Heart right ventricle (tissue), 16 donors: Measurements from ENCODE around the gene DGKI. TPM values are rescaled to one million over a fixed set of nuclear protein-coding genes. Genes with fewer than 3 reads are reported as not detected.

Experiments used
- ATAC-seq, 8 donors: fragments of 200-7000 bp; cut with Tn5 transposase; one replicate each; pipeline ENCODE4 v1.9.1; 2020; ENCODE audit warnings: mild to moderate bottlenecking in 8 of 8, moderate library complexity in 8 of 8, moderate number of reproducible peaks in 1 of 8
- DNase-seq, 2 donors: peaks; one replicate each; pipeline ENCODE4 v3.0.0-alpha.2; 2020
- H3K27ac ChIP-seq, 10 donors: fragments of 200-600 bp; sonication (generic) in 2 of 10; one replicate each; pipeline versions ENCODE4 v1.5.0 to v1.8.0; 2020 to 2022; ENCODE audit warnings: mild to moderate bottlenecking in 3 of 10
- H3K27me3 ChIP-seq, 7 donors: fragments of 200-600 bp; one replicate each; pipeline ENCODE4 v1.8.0; 2021 to 2022; ENCODE audit warnings: mild to moderate bottlenecking in 2 of 7
- H3K36me3 ChIP-seq, 9 donors: fragments of 200-600 bp; sonication (generic) in 1 of 9; one replicate each; pipeline versions ENCODE4 v1.5.0 to v1.8.0; 2020 to 2022; ENCODE audit warnings: mild to moderate bottlenecking in 2 of 9
- H3K4me1 ChIP-seq, 9 donors: fragments of 200-600 bp; sonication (generic) in 1 of 9; one replicate each; pipeline versions ENCODE4 v1.5.0 to v1.8.0; 2020 to 2022; ENCODE audit warnings: mild to moderate bottlenecking in 4 of 9
- H3K4me3 ChIP-seq, 10 donors: fragments of 200-600 bp; sonication (generic) in 2 of 10; one replicate each; pipeline versions ENCODE4 v1.5.0 to v1.8.0; 2020 to 2022; ENCODE audit warnings: mild to moderate bottlenecking in 7 of 10, moderate library complexity in 2 of 10
- H3K9me3 ChIP-seq, 11 donors: fragments of 200-600 bp in 10 of 11; sonication (generic) in 2 of 11; one replicate each; pipeline versions ENCODE4 v1.5.0 to v1.8.0; 2013 to 2022; ENCODE audit warnings: mild to moderate bottlenecking in 2 of 11, control low read depth in 1 of 11, moderate library complexity in 1 of 11
- CTCF ChIP-seq, 9 donors: fragments of 200-600 bp; sonication (generic) in 2 of 9; IDR thresholded peaks; one replicate each; pipeline versions ENCODE4 v1.5.0 to v1.8.0; 2021 to 2022; ENCODE audit warnings: antibody characterized with exemption in 9 of 9, mild to moderate bottlenecking in 5 of 9, moderate library complexity in 1 of 9
- WGBS, 2 donors: extraction: QIAGEN DNeasy Blood & Tissue Kit; methylation state at CpG; one replicate each; pipeline ENCODE4 v1.1.7; 2013; ENCODE audit warnings: inconsistent platforms in 1 of 2; 5-methylcytosine and 5-hydroxymethylcytosine counted together
- intact Hi-C, 10 donors: fragments of 100-400 bp; cut with DNase I; formaldehyde crosslinking; loops; one replicate each; pipeline versions ENCODE4 v1.11.1 to v1.14.2; 2022
- polyA plus RNA-seq, 2 donors: library from polyadenylated mRNA; stranded (reverse); fragments of 200-250 nt; gene quantifications; one replicate each; pipeline ENCODE4 v1.2.3, GENCODE V29; 2013
- total RNA-seq, 10 donors: library from RNA; stranded (reverse); fragmentation: NEBNext Ultra II Directional in 3 of 10; extraction: Animal tissue kit (Norgen Biotek cat#: 25700) in 3 of 10; gene quantifications; one replicate each; pipeline versions ENCODE4 v1.2.1 to v1.2.4, GENCODE V29; 2021 to 2023
- donor health status: Arrhythmogenic right ventricular cardiomyopathy.
- donor health status: ischemic (EF 13 %, LVEDD 7.1; RV severe dilation, severe dysfunction).
- donor health status: healthy with polysubstance abuse.
- donor health status: DM: no; HTN: yes; CAD: no.
- donor health status: DM: no; HTN: no; CAD: no.
- donor health status: ischemic (EF 25% LVEDD 6.9; RV normal size, moderate dysfunction).
- donor health status: ischemic (EF 25% LVEDD 5.7; RV mildly dilated, moderate dysfunction).
- donor health status: healthy.
- donor health status: DM: yes; HTN: yes; CAD: no.
- donor health status: Ischemic cardiomyopathy.
- donor health status: ischemic (EF 35%, LVEDD 5.7; RV mildly dilated, moderate dysfunction).
- donor health status: nonischemic (EF 11% LVEDD 7.7; RV severe dilation, severe dysfunction).
- donor health status: DM: yes; HTN: yes; CAD: no.
- donor health status: PGD.
- donor health status: ischemic (EF 29% LVEDD 5.4; RV normal size, mild dysfunction).
- donor health status: nonischemic (EF 23%, LVEDD 6.1; RV moderate dilation, normal function).

Gene DGKI
- total and polyA plus RNA-seq, 12 donors: 0.16 to 2.6 (median 1.2) TPM

DNA sequence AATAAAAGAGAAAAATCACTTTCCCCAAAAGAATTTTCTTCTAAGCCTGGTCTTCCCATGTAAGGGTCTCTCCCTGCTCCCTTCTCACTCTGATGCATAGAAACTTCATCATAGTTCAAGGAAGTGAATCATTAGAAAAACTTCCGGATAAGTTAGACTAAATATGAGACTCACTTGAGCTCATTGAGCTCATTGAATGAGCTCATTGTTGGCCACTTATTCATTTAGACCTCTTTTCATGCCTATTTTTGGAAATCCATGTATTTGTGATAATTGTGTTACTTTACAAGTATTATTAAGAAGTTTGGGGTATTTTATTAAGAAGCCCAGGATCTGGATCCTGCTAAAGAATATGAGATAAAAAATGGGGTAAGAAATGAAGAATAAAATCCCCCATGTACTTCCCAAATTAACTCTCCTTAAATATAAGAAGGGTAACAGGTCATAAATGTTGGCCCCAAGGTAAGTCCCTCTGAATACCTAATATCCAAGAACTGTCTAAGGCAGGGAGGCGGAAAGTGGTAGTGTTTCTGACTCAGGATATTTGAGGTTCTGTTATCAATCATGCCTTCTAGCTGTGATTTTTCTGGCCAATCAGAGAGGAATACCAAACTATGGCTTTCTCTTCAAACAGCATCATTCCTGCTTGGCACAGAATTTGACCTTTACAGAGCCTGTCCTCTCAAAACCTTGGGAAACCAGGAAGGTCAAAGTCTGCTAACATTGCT lies 266.7 kb downstream of the DGKI start:
- H3K27me3 ChIP-seq: no peaks in the 10 kb centered on the region
- peak in 3 of 8 donors; percentile 42 to 63 (median 44) for ATAC-seq

DNA sequence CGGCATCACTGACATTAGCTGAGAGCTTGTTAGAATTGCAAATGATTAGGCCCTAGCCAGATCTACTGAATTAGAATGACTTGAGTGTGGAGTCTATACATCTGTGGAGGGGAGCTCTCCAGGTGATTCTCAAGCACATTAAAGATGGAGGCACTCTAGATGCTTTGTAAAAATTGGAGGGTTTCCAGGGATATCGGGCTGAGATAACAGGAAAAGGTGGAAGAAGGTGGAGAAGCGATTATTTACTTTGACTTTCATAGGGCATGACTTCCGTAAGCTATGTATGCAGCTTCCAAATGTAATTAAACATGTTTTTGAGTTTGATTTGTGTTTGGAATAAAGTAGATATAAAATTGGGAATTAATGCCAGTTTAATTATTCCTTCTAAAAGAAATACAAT lies 268.2 kb downstream of the DGKI start:
- 82 to 88% methylated on average over 4 of the region's 4 CpGs for WGBS, 2 donors
- TF ChIP-seq CTCF (IDR thresholded peaks at IDR 0.05): no peak
- peaks cover 0 to 5% (median 0%) of the 10 kb centered on the region in 9 donors for H3K4me1 ChIP-seq
- no peaks in the 10 kb centered on the region for H3K9me3 ChIP-seq
- ATAC-seq (no peak), DNase-seq (no peak)
- H3K36me3 ChIP-seq: no peaks in the 10 kb centered on the region
- H3K27me3 ChIP-seq: no peaks in the 10 kb centered on the region
- no peak overlapping the region for H3K4me3 ChIP-seq
- intact Hi-C loops: no loop called here
- H3K27ac ChIP-seq: no peak overlapping the region

More for the DNA sequence above, 266.7 kb downstream of the DGKI start:
- DNase-seq: no peak
- no peak for TF ChIP-seq CTCF (IDR thresholded peaks at IDR 0.05)
- no peak overlapping the region for H3K4me3 ChIP-seq
- no peaks in the 10 kb centered on the region for H3K9me3 ChIP-seq
- 67 to 71% methylated on average over 2 of the region's 2 CpGs for WGBS, 2 donors
- H3K36me3 ChIP-seq: no peaks in the 10 kb centered on the region
- peaks cover 0 to 5% (median 0%) of the 10 kb centered on the region in 9 donors for H3K4me1 ChIP-seq
- H3K27ac ChIP-seq: peak overlapping the region in 2 of 10 donors; percentile 50 to 54
- intact Hi-C loops: no loop called here

GRCh38 chr7:137577184-137577583 lies 269.6 kb downstream of the DGKI start:
- Histone ChIP-seq H3K9me3 (no peaks in the 10 kb centered on the region), H3K4me3 (no peak overlapping the region), H3K36me3 (no peaks in the 10 kb centered on the region), H3K27me3 (no peaks in the 10 kb centered on the region), H3K27ac (no peak overlapping the region), H3K4me1 (peaks cover 0 to 5% (median 0%) of the 10 kb centered on the region in 9 donors)
- TF ChIP-seq CTCF (IDR thresholded peaks at IDR 0.05): no peak
- 68 to 76% methylated on average over 1 of the region's 1 CpG for WGBS, 2 donors
- intact Hi-C loops: no loop called here
- ATAC-seq (no peak), DNase-seq (no peak)

- Histone ChIP-seq H3K9me3 (no peaks in the 10 kb centered on the region), H3K4me3 (no peak overlapping the region), H3K36me3 (no peaks in the 10 kb centered on the region), H3K27ac (no peak overlapping the region), H3K4me1 (peaks cover 0 to 11% (median 3%) of the 10 kb centered on the region in 9 donors), H3K27me3 (no peaks in the 10 kb centered on the region)
- WGBS, 2 donors: 92 to 95% methylated on average over 3 of the region's 3 CpGs
- TF ChIP-seq CTCF (IDR thresholded peaks at IDR 0.05): no peak
- intact Hi-C loops: no loop called here
- ATAC-seq (no peak), DNase-seq (no peak)
Observed at GRCh38 chr7:137576481-137576880, 270.3 kb downstream of the DGKI start.
